ENCODE data around the gene INPP5A.

INPP5A gene

GRCh38 chr10:132681858-132682755 lies 144.5 kb downstream of the INPP5A start:
- DNase-seq = peak; percentile 7

GRCh38 chr10:132684164-132684891 lies 146.7 kb downstream of the INPP5A start:
- DNase-seq = peak; percentile 11

- DNase-seq = peak; percentile 29
Observed at GRCh38 chr10:132685101-132685891, 147.7 kb downstream of the INPP5A start.

GRCh38 chr10:132685921-132686680 lies 148.5 kb downstream of the INPP5A start:
- no peak for DNase-seq

GRCh38 chr10:132687181-132687892 lies 149.8 kb downstream of the INPP5A start:
- DNase-seq = no peak

GRCh38 chr10:132687893-132688579 lies 150.4 kb downstream of the INPP5A start:
- DNase-seq = no peak

- peak; percentile 1 for DNase-seq
Observed at GRCh38 chr10:132688580-132689420, 151.2 kb downstream of the INPP5A start.

- peak; percentile 3 for DNase-seq
Observed at GRCh38 chr10:132689721-132690360, 152.3 kb downstream of the INPP5A start.

- DNase-seq = peak; percentile 12
Observed at GRCh38 chr10:132690401-132690800, 152.8 kb downstream of the INPP5A start.

GRCh38 chr10:132690821-132691610 lies 153.4 kb downstream of the INPP5A start:
- peak; percentile 8 for DNase-seq

GRCh38 chr10:132691711-132692153 lies 154.1 kb downstream of the INPP5A start:
- peak; percentile 4 for DNase-seq

- DNase-seq = no peak
Observed at GRCh38 chr10:132692311-132692710, 154.7 kb downstream of the INPP5A start.

GRCh38 chr10:132693676-132694075 lies 156.1 kb downstream of the INPP5A start:
- DNase-seq = no peak

GRCh38 chr10:132696204-132696603 lies 158.6 kb downstream of the INPP5A start:
- DNase-seq = peak; percentile 6

GRCh38 chr10:132696728-132697577 lies 159.4 kb downstream of the INPP5A start:
- peak; percentile 6 for DNase-seq

- DNase-seq = peak; percentile 10
Observed at GRCh38 chr10:132697578-132698200, 160.1 kb downstream of the INPP5A start.

GRCh38 chr10:132698211-132698751 lies 160.7 kb downstream of the INPP5A start:
- peak; percentile 10 for DNase-seq

Data from femur (tissue), 1 donor.